GM10266 (cell line): ENCODE data around the gene OR13F1.
"Not testable (repeated sequence)": the region's sequence is repeated elsewhere in the genome, so short reads cannot be mapped to it uniquely, and the experiment has no call there.

Experiments
- DNase-seq: peaks from one replicate; pipeline ENCODE4 v3.0.0; 2012; ENCODE audit errors: extremely low spot score
- CTCF ChIP-seq: IDR thresholded peaks from 2 replicates; pipeline ENCODE4 v1.5.1; 2012; ENCODE audit warnings: mild to moderate bottlenecking, low read depth; ENCODE audit not compliant: control insufficient read depth, insufficient read depth; ENCODE audit errors: missing control alignments

The OR13F1 gene

GRCh38 chr9:104503440-104503839, 623 bp upstream of the OR13F1 start:
- TF ChIP-seq CTCF: no peak
- no peak for DNase-seq

- no peak for DNase-seq
- no peak for TF ChIP-seq CTCF
Measured at GRCh38 chr9:104506565-104506964, 2.5 kb downstream of the OR13F1 start.

- no peak for DNase-seq
- no peak for TF ChIP-seq CTCF
Measured at GRCh38 chr9:104514901-104515300, 10.8 kb downstream of the OR13F1 start.

GRCh38 chr9:104520241-104520640, 16.2 kb downstream of the OR13F1 start:
- not testable (repeated sequence) for DNase-seq

- DNase-seq: no peak
- TF ChIP-seq CTCF: no peak
Measured at GRCh38 chr9:104527109-104527508, 23.0 kb downstream of the OR13F1 start, which contains the start of gene OR13C4. Gene OR13C4 (minus strand): TSS chr9:104527209. CDS start chr9:104527209, 0 bp downstream.

- DNase-seq: no peak
- TF ChIP-seq CTCF: no peak
Measured at GRCh38 chr9:104536756-104537155, 32.7 kb downstream of the OR13F1 start, which contains the start of gene OR13C3. Gene OR13C3 (minus strand): TSS chr9:104536856. CDS start chr9:104536723, 133 bp downstream.

- TF ChIP-seq CTCF: no peak
- DNase-seq: no peak
Measured at GRCh38 chr9:104539275-104539674, 35.2 kb downstream of the OR13F1 start.

GRCh38 chr9:104544644-104545043, 40.6 kb downstream of the OR13F1 start:
- TF ChIP-seq CTCF: no peak
- DNase-seq: no peak
